GM12892 (cell line): Measurements from ENCODE around the gene CNTNAP2.

Experiments used
- POLR2A ChIP-seq: IDR thresholded peaks from 2 replicates; pipeline ENCODE4 v1.6.1; 2011; ENCODE audit warnings: low read depth, low read length, control low read depth
- POLR2AphosphoS5 ChIP-seq: IDR thresholded peaks from 2 replicates; pipeline ENCODE4 v1.6.1; 2011; ENCODE audit warnings: low read depth, low read length, control low read depth
- TAF1 ChIP-seq: IDR thresholded peaks from 2 replicates; pipeline ENCODE4 v1.6.1; 2011; ENCODE audit warnings: low read depth, mild to moderate bottlenecking, control low read depth, low read length, borderline replicate concordance

GRCh38 chr7:148114804-148115203 lies 1998.2 kb downstream of the CNTNAP2 start:
- no peak for TF ChIP-seq POLR2AphosphoS5
- no peak for TF ChIP-seq POLR2A
- TF ChIP-seq TAF1 = no peak
